GM18873 (cell line): ENCODE results near the gene PDIA2.

ENCODE experiments used
- ATAC-seq: cut with Tn5 transposase; IDR thresholded peaks from one replicate; pipeline ENCODE4 v1.9.1; 2021; ENCODE audit warnings: mild to moderate bottlenecking, moderate library complexity, moderate number of reproducible peaks; ENCODE audit not compliant: unreplicated experiment, low FRiP score

PDIA2 gene

GRCh38 chr16:296276-296675 lies 13.3 kb downstream of the PDIA2 start:
- ATAC-seq, result no peak

GRCh38 chr16:296806-297510 lies 14.0 kb downstream of the PDIA2 start:
- ATAC-seq, result no peak

GRCh38 chr16:297832-298231 lies 14.9 kb downstream of the PDIA2 start:
- no peak for ATAC-seq

- no peak for ATAC-seq
These were observed 18.3 kb downstream of the PDIA2 start for GRCh38 chr16:301235-301634.

- ATAC-seq, result no peak
These were observed 19.0 kb downstream of the PDIA2 start for GRCh38 chr16:301950-302349.

GRCh38 chr16:303760-304505 lies 21.0 kb downstream of the PDIA2 start:
- ATAC-seq, result no peak

GRCh38 chr16:305916-306626 lies 23.1 kb downstream of the PDIA2 start:
- ATAC-seq, result no peak

GRCh38 chr16:306911-307370 lies 24.0 kb downstream of the PDIA2 start:
- no peak for ATAC-seq

- no peak for ATAC-seq
These were observed 24.8 kb downstream of the PDIA2 start for GRCh38 chr16:307691-308312.

- no peak for ATAC-seq
These were observed 26.5 kb downstream of the PDIA2 start for GRCh38 chr16:309476-309875.

- no peak for ATAC-seq
These were observed 28.8 kb downstream of the PDIA2 start for GRCh38 chr16:311725-312124.

GRCh38 chr16:314351-314750 lies 31.4 kb downstream of the PDIA2 start:
- no peak for ATAC-seq

GRCh38 chr16:314795-315299 lies 31.9 kb downstream of the PDIA2 start:
- ATAC-seq, result no peak

GRCh38 chr16:316741-317464 lies 33.9 kb downstream of the PDIA2 start:
- no peak for ATAC-seq

- no peak for ATAC-seq
These were observed 34.6 kb downstream of the PDIA2 start for GRCh38 chr16:317583-317982.

- ATAC-seq, result no peak
These were observed 35.7 kb downstream of the PDIA2 start for GRCh38 chr16:318628-319027.

GRCh38 chr16:320206-320605 lies 37.2 kb downstream of the PDIA2 start:
- no peak for ATAC-seq

- no peak for ATAC-seq
These were observed 38.6 kb downstream of the PDIA2 start for GRCh38 chr16:321532-321931.

GRCh38 chr16:322476-323143 lies 39.6 kb downstream of the PDIA2 start:
- no peak for ATAC-seq

- no peak for ATAC-seq
These were observed 41.2 kb downstream of the PDIA2 start for GRCh38 chr16:324201-324450.
